Mucosa of rectum (tissue), 2 donors: Measurements from ENCODE around the gene WWP2.

Source experiments
- H3K27ac ChIP-seq, 2 donors: one replicate each; pipeline ENCODE4 v1.7.0; 2013; ENCODE audit warnings: inconsistent platforms in 2 of 2, low read depth in 2 of 2, low read length in 2 of 2
- H3K27me3 ChIP-seq, 2 donors: one replicate each; pipeline ENCODE4 v1.7.0; 2013; ENCODE audit warnings: low read length in 2 of 2; ENCODE audit not compliant: control insufficient read depth in 2 of 2, insufficient read depth in 2 of 2
- H3K36me3 ChIP-seq, 2 donors: one replicate each; pipeline ENCODE4 v1.7.0; 2013; ENCODE audit warnings: low read length in 2 of 2; ENCODE audit not compliant: control insufficient read depth in 2 of 2, insufficient read depth in 2 of 2
- H3K4me1 ChIP-seq, 2 donors: one replicate each; pipeline ENCODE4 v1.7.0; 2013; ENCODE audit warnings: low read length in 2 of 2, mild to moderate bottlenecking in 1 of 2; ENCODE audit not compliant: control insufficient read depth in 2 of 2, insufficient read depth in 2 of 2
- H3K4me3 ChIP-seq, 2 donors: one replicate each; pipeline ENCODE4 v1.7.0; 2013; ENCODE audit warnings: low read length in 2 of 2
- H3K9ac ChIP-seq, 2 donors: one replicate each; pipeline ENCODE4 v1.7.0; 2013; ENCODE audit warnings: low read length in 2 of 2, low read depth in 1 of 2, mild to moderate bottlenecking in 1 of 2
- H3K9me3 ChIP-seq, 2 donors: one replicate each; pipeline ENCODE4 v1.7.0; 2013; ENCODE audit warnings: low read length in 2 of 2; ENCODE audit not compliant: control insufficient read depth in 2 of 2
- donor health status: healthy.
- donor health status: Normal muscosa, but diverticular disease.

The WWP2 gene

GRCh38 chr16:69863401-69864281 lies 101.5 kb downstream of the WWP2 start:
- Histone ChIP-seq H3K9me3 (no peaks in the 10 kb centered on the region), H3K27me3 (no peaks in the 10 kb centered on the region), H3K36me3 (peaks cover 0 to 3% of the 10 kb centered on the region in 2 donors), H3K4me3 (no peak overlapping the region), H3K9ac (no peak overlapping the region), H3K27ac (no peak overlapping the region), H3K4me1 (peaks cover 13 to 36% of the 10 kb centered on the region in 2 donors)

DNA sequence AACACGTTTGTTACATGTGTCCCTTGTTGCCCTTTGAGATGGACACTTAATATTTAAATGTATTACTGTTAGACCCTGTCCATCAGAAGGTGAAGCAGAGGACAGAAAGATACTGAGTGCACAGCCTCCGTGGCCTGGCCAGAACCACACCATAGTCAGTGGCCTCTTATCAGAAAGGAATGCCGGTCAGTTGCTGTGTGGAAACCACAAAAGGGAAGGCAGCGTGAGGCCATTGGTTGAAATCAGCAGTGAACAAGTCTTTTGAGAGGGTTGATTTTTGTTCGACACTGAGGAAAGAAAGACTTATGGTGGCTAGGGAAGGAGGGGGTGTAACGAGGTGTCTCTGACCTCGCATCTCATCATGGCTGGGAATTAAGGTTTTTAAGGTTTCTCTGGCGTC lies 103.6 kb downstream of the WWP2 start:
- H3K27me3 ChIP-seq, result no peaks in the 10 kb centered on the region
- H3K27ac ChIP-seq, result no peak overlapping the region
- no peaks in the 10 kb centered on the region for H3K9me3 ChIP-seq

DNA sequence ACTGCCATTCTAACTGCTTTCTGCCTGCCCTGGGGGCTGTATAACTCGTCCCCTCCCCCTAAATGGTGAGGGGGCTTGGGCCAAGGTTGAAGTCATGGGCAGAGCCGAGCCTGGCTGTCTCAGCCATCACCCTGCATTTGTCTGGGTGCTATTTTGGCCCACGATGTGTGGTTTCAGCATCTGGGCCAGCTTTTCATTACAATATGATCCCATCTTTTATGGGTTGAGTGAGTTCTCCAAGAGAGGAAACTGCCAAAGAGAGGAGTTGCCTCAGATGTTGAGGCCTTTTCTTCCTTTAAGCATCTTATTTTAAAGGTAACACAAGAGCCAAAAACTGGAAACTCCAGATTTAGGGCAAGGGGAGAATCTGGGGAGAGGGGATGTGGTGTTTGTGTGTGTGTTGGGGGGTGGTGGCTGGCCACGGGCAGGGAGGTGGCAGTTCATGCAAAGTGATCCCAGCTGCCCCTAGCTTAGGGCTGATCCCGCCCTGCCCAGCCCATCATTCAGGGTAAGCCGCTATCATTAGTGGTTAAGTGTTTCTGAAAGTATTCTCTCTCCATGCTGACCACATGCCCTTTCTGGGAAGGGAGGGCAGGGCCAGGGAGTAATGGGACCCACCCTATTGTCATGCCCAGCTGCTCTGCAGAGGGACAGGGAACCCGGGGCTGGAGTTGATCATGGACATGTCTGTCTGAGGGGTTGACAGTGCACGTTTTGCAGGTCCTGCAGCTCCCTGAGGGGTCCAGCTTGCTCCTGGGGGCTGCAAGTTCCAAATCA lies 105.8 kb downstream of the WWP2 start:
- H3K27me3 ChIP-seq, result no peaks in the 10 kb centered on the region
- H3K4me3 ChIP-seq, result no peak overlapping the region
- no peak overlapping the region for H3K9ac ChIP-seq
- H3K9me3 ChIP-seq, result no peaks in the 10 kb centered on the region
- no peak overlapping the region for H3K27ac ChIP-seq
- H3K36me3 ChIP-seq, result peaks cover 10 to 12% of the 10 kb centered on the region in 2 donors
- H3K4me1 ChIP-seq, result no peaks in the 10 kb centered on the region

More for the DNA sequence above, 103.6 kb downstream of the WWP2 start:
- Histone ChIP-seq H3K4me3 (no peak overlapping the region), H3K9ac (no peak overlapping the region), H3K4me1 (peaks cover 9 to 17% of the 10 kb centered on the region in 2 donors), H3K36me3 (no peaks in the 10 kb centered on the region)

DNA sequence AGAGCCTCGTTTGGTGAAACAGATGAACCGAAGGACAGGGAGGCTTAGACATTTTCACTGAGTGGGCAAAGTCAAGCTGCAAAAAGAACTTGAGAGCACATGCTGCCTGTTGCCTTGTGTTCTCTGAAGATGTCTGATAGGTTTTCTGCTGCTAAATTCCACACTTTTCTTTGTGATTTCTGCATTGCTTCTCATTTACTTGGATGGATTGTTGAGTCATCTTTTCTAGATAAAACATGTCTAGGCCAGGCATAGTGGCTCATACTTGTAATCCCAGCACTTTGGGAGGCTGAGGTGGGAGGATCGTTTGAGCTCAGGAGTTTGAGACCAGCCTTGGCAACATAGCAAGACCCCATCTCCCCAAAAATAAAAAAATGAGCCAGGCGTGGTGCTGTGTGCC lies 108.6 kb downstream of the WWP2 start:
- Histone ChIP-seq H3K9ac (no peak overlapping the region), H3K4me1 (no peaks in the 10 kb centered on the region), H3K27ac (no peak overlapping the region), H3K36me3 (peaks cover 27 to 34% of the 10 kb centered on the region in 2 donors), H3K9me3 (no peaks in the 10 kb centered on the region), H3K4me3 (no peak overlapping the region), H3K27me3 (no peaks in the 10 kb centered on the region)

GRCh38 chr16:69871708-69872107 lies 109.6 kb downstream of the WWP2 start:
- Histone ChIP-seq H3K9ac (no peak overlapping the region), H3K27me3 (no peaks in the 10 kb centered on the region), H3K4me1 (no peaks in the 10 kb centered on the region), H3K4me3 (no peak overlapping the region), H3K27ac (no peak overlapping the region), H3K9me3 (no peaks in the 10 kb centered on the region), H3K36me3 (peaks cover 31 to 38% of the 10 kb centered on the region in 2 donors)

GRCh38 chr16:69872888-69873287 lies 110.8 kb downstream of the WWP2 start:
- Histone ChIP-seq H3K4me3 (no peak overlapping the region), H3K9me3 (peaks cover 0 to 3% of the 10 kb centered on the region in 2 donors), H3K4me1 (no peaks in the 10 kb centered on the region), H3K27me3 (no peaks in the 10 kb centered on the region), H3K9ac (no peak overlapping the region), H3K27ac (no peak overlapping the region), H3K36me3 (peaks cover 39 to 48% of the 10 kb centered on the region in 2 donors)

DNA sequence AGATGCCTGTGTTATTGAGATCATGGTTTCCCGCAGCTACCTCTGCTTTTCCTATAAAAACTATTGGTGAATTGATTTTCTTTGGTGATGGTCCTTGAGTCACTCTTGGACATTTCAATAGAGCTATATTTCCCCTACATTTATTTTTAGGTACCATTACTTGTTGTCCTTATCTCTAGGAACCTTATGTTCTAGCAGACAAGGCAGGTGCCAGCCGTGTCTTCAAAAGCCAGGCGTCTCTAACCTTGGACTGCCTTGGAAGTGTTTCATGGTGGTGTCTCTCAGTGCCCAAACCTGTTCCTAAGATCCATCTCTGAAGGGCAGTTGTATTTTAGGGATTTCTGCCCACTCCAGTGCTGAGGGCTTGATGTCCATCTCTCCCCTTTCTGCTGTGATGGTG lies 111.7 kb downstream of the WWP2 start:
- Histone ChIP-seq H3K4me1 (no peaks in the 10 kb centered on the region), H3K9me3 (peaks cover 0 to 3% of the 10 kb centered on the region in 2 donors), H3K4me3 (no peak overlapping the region), H3K27me3 (no peaks in the 10 kb centered on the region), H3K27ac (no peak overlapping the region), H3K36me3 (peaks cover 43 to 48% of the 10 kb centered on the region in 2 donors), H3K9ac (no peak overlapping the region)

DNA sequence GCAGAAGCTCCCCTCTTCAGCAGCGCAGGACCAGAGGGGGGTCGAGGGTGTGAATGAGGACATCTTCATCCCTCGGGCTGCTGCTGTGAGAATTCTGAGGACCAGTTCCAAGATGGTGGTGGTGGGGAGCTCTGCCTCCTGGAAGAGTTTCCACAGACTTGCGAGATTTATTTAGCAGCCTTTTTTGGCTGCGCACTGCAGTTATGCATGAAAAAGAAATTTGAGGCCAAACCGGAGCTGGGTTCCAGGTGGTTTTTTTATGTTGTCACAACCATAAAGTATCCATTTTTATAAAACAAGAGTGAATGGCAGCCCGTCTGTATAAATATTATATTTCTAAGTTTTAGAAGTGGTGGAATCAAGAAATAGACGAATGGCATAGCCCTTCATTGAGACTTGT lies 112.1 kb downstream of the WWP2 start:
- Histone ChIP-seq H3K4me1 (no peaks in the 10 kb centered on the region), H3K9ac (no peak overlapping the region), H3K9me3 (peaks cover 0 to 3% of the 10 kb centered on the region in 2 donors), H3K36me3 (peaks cover 45 to 48% of the 10 kb centered on the region in 2 donors), H3K4me3 (no peak overlapping the region), H3K27me3 (no peaks in the 10 kb centered on the region), H3K27ac (no peak overlapping the region)

- Histone ChIP-seq H3K4me1 (no peaks in the 10 kb centered on the region), H3K27me3 (no peaks in the 10 kb centered on the region), H3K36me3 (peaks cover 27% of the 10 kb centered on the region in 2 donors), H3K27ac (no peak overlapping the region), H3K9me3 (peaks cover 0 to 3% of the 10 kb centered on the region in 2 donors), H3K4me3 (no peak overlapping the region), H3K9ac (no peak overlapping the region)
These were observed 118.6 kb downstream of the WWP2 start for GRCh38 chr16:69880640-69881133.

DNA sequence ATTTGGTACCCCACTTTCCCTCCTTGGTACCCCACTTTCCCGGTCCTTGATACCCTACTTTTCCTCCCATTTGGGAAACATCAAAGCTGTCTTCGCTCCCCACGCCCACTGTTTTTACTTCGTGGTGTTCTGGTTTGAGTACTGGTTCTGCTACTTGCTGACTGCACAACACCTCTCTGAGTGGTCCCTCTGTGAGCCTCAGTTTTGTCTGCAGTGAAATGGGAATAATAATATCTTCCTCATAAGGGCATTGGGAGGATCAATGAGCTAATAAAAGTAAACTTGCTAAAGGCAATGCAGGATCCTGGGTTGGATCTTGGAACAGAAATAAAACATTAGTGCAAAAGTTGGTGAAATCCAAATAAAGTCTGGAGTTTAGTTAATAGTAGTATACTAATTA lies 119.0 kb downstream of the WWP2 start:
- H3K4me1 ChIP-seq, result no peaks in the 10 kb centered on the region
- H3K36me3 ChIP-seq, result peaks cover 27% of the 10 kb centered on the region in 2 donors
- H3K27ac ChIP-seq, result no peak overlapping the region
- no peak overlapping the region for H3K4me3 ChIP-seq
- no peak overlapping the region for H3K9ac ChIP-seq
- H3K9me3 ChIP-seq, result peaks cover 0 to 3% of the 10 kb centered on the region in 2 donors
- H3K27me3 ChIP-seq, result no peaks in the 10 kb centered on the region
